ENCODE data around the gene FASTKD3.

Gene FASTKD3

DNA sequence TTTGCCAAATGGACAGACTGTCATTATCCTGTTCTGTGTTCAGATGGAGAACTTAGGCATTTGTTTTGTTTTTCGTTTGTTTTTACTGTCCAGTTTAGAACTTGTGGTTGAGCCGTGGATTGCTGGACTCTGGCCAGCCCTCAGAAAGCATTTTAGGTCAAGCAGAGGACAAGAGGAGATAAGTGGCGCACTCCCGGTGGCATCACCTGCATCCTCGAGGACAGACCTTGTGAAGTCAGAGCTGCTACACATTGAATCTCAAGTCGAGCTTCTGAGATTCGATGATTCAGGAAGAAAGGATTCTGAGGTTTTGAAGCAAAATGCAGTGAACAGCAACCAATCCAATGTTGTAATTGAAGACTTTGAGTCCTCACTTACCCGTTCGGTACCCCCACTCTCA is 9.0 kb upstream of the FASTKD3 start:
- DNase-seq = no peak

- DNase-seq = no peak
Measured at GRCh38 chr5:7876867-7877266, 8.0 kb upstream of the FASTKD3 start.

- DNase-seq = no peak
Measured at GRCh38 chr5:7875151-7875550, 6.3 kb upstream of the FASTKD3 start.

DNA sequence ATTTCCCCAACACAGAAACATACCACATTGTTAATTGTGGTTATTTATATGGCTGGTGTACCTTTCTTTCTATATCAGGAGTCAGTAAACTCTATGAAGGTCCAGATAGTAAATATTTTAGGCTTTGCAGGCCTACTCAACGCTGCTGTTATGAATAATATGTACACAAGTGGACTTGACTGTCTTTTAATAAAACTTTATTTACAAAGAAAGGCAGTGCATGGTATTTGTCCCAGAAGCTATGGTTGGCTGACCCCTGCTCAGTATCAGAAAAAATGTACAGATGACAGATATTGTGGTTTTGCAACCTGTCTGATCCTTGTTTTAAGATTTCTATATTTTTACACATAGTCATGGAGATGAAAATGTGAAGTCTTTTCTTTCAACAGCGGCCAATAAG is 5.8 kb upstream of the FASTKD3 start:
- DNase-seq = no peak

GRCh38 chr5:7873216-7873615 is 4.4 kb upstream of the FASTKD3 start:
- DNase-seq = no peak

DNA sequence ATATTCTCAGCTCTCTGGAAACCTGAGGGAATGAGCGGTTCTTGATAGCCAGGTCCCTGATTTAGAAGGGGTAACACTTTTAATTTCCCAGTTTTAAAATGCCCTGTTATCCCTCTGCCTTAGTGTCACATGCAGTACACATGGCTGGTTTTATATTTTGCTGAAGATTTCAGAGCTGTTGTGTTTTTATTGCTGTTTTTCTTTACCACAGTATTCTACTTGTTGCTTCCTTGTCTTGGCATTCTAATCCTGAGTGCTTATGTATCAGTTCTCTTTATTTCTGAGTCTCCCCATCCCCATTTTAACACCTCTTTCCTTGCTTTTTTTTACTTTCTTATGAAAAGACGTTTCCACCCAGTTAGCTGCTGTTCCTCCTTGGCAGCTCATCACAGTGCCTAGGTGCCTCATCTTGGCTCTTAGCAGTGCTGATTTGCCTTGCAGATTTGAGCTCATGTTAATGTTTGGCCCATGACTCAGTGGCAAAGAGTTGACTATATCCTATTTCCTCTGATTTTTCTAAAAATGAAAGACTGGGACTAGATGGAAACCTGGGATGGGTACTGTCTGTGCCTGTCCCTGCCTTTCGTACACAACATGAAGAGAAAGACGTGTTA is 3.8 kb upstream of the FASTKD3 start:
- DNase-seq = no peak

- no peak for DNase-seq
Measured at GRCh38 chr5:7871653-7872052, 2.8 kb upstream of the FASTKD3 start.

DNA sequence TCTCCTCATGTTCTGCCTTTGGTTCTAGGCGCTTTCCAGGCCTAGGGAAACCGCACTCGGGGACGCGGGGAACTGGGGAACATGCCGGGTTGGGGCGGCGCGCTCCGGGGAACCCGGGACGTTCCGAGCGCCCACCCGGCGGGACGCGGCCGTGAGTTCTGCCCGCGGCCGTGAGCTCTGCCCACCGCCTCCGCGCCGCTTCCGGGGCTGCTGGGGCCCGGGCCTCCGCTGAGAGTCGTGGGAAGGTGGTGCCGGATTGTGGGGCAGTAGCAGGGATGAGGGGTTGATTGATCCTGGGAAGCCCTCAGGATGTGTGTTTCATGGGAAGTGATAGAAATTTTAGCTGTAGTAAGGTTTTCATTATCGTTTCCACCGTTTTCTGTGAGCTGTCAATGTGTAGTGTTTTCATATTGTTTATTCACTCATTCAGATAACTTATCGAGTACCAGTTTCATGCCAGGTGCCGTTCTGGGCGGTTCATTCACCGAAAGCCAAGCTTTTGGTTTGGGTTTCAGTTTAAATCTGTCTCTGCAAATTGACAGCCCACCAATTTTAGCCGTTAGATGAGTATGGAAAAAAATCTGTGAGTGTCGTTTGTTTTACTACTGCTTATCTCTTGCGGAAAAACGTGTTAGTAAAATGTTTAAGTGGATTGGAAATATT is 774 bp upstream of the FASTKD3 start:
- DNase-seq = peak; percentile 22

DNA sequence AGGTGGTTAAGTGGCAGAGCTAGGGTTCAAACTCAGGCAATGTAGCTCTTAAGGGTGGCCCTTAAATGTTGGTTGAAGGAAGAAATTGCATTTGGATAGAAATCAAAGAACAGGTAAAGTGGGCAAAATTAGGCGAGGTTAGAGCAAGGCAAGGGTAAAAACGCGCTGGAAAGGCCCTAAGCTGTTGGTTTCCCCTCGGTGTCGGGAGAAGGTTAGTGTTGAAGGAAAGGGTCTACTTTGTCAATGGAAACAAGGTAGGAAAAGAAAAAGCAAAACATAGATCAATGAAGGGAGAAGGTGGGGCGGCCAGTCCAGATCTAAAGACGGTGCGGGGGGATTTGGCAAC is 431 bp downstream of the FASTKD3 start:
- peak; percentile 52 for DNase-seq

GRCh38 chr5:7867260-7867659 is 1.6 kb downstream of the FASTKD3 start:
- DNase-seq = no peak

GRCh38 chr5:7866196-7866595 is 2.6 kb downstream of the FASTKD3 start:
- no peak for DNase-seq

DNA sequence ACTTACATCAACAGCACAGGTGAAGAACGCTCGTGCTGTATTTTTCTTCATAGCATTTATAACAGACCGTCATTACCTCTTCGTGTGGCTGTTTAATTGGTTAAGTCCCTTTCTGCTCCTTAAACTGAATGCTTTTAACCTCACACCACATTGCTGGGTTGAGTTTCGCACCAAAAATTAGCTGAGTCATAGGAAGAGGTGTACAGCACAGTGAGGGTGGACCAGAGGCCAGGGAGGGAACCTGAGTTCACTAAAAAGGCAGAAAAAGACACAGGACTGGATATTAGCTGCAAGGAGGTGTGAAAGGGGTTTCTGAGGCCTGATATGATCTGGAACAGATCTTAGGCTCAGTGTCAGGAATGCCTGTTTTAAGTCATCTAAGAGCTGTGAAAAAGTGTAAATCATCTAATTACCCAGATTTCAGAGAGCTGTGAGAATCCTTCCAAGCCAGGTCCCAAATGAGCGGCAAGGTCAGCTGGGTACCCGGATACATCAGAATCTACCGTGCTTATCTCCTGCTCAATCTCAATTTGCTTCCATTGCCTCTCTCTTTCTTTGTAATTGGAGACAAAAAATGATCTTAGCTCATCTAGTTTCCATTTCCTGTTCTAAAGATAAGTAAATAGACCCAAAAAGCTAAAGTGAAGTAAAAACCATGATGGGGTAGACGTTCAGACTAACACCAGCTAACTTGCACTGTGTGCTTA is 10.8 kb downstream of the FASTKD3 start:
- no peak for DNase-seq

- DNase-seq = no peak
Measured at GRCh38 chr5:7857361-7857760, 11.5 kb downstream of the FASTKD3 start.

- peak; percentile 84 for DNase-seq
Measured at GRCh38 chr5:7856855-7857254, 12.0 kb downstream of the FASTKD3 start.

DNA sequence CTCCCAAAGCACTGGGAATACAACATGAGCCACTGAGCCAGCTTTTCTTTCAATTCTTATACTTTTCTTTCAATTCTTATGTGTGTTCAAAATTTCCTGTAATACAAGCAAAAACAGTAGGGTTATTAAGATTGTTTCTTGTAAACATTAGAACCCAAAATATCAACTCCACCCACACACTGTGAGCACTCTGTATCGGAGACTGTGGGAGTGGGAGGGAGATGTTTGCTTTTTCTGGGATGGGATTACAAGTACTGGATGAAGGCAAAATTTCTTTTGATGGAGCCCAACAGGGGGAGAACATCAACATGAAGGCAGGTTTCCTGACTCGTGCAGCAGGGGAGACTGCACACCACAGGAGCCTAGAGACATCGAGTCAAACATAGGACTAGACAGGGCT is 13.2 kb downstream of the FASTKD3 start:
- DNase-seq = no peak

- DNase-seq = no peak
Measured at GRCh38 chr5:7852988-7853387, 15.8 kb downstream of the FASTKD3 start.

DNA sequence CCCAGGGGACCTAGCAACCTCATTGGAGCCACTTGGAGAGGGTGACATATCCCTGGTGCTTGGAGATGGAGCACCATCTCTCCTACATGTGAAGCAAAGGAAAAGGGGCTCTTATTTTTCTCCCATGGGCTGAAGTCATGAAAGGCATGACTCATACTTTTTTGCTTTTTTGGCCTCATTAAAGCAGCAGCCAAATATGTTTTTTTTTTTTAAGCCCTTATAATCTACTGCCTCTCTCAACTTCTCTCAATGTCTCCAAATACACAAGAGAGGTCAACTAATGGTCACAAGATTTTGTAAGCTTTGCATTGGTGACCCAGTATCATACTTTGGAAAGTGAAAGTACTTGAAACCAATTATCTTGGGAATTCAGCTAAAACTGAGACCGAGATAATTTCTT is 16.3 kb downstream of the FASTKD3 start:
- no peak for DNase-seq

DNA sequence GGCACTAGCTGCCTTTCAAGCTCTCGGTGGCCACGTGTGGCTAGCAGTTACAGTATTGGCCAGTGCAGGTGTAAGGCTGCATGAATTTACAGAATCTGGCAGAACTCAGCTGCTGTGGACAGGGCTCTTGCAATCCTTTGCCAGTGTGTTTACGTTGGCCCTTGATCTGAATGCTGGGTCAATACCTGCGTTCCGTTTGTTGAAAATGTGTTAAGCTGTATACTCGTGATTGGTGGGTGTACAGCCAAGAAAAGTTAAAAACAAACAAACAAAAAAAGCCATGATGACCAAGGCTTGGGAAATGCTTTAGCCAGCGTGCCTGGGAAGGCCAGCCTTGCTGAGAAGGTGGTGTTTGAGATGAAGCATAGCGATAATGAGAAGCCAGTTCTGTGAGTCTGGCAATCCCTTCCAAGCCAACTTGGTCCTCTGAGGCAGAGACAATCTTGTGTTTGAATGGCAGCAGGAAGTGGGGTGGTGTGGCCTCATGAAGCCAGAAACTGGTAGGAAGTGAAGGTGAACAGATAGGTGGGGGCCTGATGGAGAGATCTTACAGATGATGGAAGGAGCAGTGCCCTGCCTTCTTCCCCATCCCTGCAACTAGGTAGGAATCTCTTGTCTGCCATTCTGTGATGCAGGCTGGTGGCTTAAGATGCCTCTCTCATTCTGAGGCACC is 17.1 kb downstream of the FASTKD3 start:
- DNase-seq = no peak

- peak; percentile 71 for DNase-seq
Measured at GRCh38 chr5:7851240-7851592, 17.6 kb downstream of the FASTKD3 start.

DNA sequence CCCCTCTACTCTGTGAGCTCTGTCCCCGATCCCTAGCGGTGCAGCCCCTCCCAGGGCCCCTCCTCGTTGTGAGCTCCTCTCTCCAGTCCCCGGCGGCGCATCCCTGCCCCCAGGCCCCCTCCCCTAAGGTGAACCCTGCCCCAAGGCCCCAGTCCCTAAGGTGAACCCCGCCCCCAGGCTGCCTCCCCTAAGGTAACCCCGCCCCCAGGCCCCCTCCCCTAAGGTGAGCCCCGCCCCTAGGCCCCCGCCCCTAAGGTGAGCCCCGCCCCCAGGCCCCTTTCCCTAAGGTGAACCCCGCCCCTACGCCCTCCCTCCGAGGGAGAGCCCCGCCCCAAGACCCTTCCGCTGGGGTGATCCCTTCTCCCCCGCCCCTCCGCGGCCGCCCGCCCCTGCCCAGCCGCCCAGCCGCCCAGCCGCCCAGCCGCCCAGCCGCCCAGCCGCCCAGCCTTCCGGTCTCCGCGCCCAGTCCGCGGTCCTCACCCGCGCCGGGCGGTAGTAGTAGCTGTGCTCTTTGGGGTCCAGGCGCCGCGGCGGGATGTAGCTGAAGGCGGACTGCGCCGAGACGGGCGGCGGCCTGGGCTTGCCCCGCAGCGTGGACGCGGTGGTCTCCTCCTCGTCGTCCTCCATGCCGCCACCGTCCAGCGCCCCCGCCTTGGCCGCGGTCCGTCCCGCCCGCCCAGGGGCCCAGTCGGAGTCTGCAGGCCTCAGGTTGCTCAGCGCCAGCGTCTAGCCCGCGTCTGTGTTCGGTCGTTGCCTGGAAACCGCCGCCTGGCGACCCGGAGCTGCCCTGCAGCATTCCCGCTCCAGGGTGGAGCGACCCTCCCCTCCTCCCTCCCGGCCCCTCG is 18.2 kb downstream of the FASTKD3 start, which contains the start of gene CFAP90:
TSS of gene CFAP90 (minus strand) at position 739 of the 845 bp plus-strand sequence. CDS start at position 627, 112 bp downstream.
- DNase-seq = peak; percentile 87

DNA sequence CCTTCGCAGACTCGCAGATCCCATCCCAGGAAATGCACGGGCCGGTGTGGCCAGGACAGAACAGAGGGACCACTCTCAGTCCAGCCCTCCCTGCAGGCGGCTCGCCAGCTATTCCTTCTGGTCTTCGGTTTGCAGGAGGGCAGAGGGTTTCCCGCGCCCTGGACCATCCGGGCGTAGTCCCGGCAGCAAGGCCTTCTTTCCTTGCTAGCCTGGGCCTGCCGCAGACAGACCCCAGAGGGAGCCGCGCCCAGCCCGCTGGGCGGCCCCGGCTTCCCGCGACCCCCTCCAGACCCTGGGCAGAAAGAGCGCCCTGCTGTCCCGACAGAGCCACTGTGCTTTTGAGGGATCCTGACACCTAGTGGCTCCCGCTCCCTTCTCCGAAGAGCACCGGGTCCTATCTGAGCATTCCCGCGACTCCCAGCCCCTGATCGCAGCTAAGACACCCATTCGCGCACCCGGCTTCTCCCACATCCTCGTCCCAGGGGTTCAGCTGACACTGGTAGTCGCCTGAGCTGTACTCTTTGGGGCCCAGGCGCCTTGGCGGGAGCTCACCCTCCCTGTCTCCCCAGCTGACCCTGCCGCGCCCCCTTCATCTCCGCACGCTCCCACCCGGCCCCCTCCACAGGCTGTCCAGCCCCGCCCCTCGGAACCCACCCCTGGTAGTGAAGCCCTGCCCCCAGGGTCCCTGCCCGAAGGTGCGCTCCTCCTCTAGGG is 19.0 kb downstream of the FASTKD3 start:
- peak; percentile 39 for DNase-seq

DNA sequence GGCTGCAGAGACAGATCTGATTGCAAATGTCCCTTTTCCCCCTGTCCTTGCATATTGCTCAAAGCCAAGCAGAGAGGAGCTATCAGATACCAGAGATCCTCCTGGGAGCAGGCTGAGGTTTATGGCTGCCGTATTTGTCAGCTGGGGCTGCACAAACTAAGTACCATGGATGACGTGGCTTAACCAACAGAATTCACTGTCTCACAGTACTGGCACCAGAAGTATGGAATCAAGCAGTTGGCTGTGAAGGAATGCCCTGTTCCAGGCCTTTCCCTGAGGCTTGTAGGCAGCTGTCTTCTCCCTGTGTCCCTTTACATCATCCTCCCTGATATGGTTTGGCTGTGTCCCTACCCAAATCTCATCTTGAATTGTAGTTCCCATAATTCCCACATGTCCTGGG is 20.5 kb downstream of the FASTKD3 start:
- no peak for DNase-seq

All from NCI-H748 treated with DMSO at 0.1 percent for 48 hours (cell line).